GM12875 (cell line): Measurements from ENCODE around the gene ERVV-1.

ENCODE experiments used
- H3K4me3 ChIP-seq: one replicate; pipeline ENCODE4 v1.5.1; 2011; ENCODE audit warnings: low read depth, low read length, control low read depth
- CTCF ChIP-seq: IDR thresholded peaks from 2 replicates; pipeline ENCODE4 v1.5.1; 2011; ENCODE audit warnings: low read depth, mild to moderate bottlenecking, control low read depth, inconsistent platforms, low read length, moderate library complexity, borderline replicate concordance; ENCODE audit not compliant: insufficient read depth

The ERVV-1 gene

GRCh38 chr19:53004242-53004641, 9.5 kb upstream of the ERVV-1 start:
- no peak for TF ChIP-seq CTCF
- no peak overlapping the region for H3K4me3 ChIP-seq

- TF ChIP-seq CTCF: no peak
Observed at GRCh38 chr19:53007200-53007599, 6.5 kb upstream of the ERVV-1 start.

GRCh38 chr19:53007606-53008005, 6.1 kb upstream of the ERVV-1 start:
- H3K4me3 ChIP-seq: no peak overlapping the region
- no peak for TF ChIP-seq CTCF

More at GRCh38 chr19:53007200-53007599, 6.5 kb upstream of the ERVV-1 start:
- H3K4me3 ChIP-seq: no peak overlapping the region

GRCh38 chr19:53008061-53008778, 5.5 kb upstream of the ERVV-1 start:
- no peak for TF ChIP-seq CTCF

GRCh38 chr19:53010494-53010893, 3.2 kb upstream of the ERVV-1 start:
- no peak overlapping the region for H3K4me3 ChIP-seq
- no peak for TF ChIP-seq CTCF

More at GRCh38 chr19:53008061-53008778, 5.5 kb upstream of the ERVV-1 start:
- no peak overlapping the region for H3K4me3 ChIP-seq

GRCh38 chr19:53012006-53012405, 1.7 kb upstream of the ERVV-1 start:
- no peak for TF ChIP-seq CTCF
- no peak overlapping the region for H3K4me3 ChIP-seq

- no peak for TF ChIP-seq CTCF
- no peak overlapping the region for H3K4me3 ChIP-seq
Observed at GRCh38 chr19:53015159-53015558, 1.4 kb downstream of the ERVV-1 start.
